HG02588 (cell line): ENCODE results near the gene LMAN1L.

Experiments
- ATAC-seq: cut with Tn5 transposase; IDR thresholded peaks from one replicate; pipeline ENCODE4 v1.9.1; 2021; ENCODE audit warnings: mild to moderate bottlenecking, moderate library complexity; ENCODE audit not compliant: unreplicated experiment

Gene LMAN1L

GRCh38 chr15:74854453-74855022, 41.9 kb downstream of the LMAN1L start:
- ATAC-seq = no peak

- ATAC-seq = no peak
These were observed 43.2 kb downstream of the LMAN1L start for GRCh38 chr15:74855857-74856256.

GRCh38 chr15:74856537-74856936, 43.9 kb downstream of the LMAN1L start:
- no peak for ATAC-seq

- peak; percentile 66 for ATAC-seq
These were observed 44.5 kb downstream of the LMAN1L start for GRCh38 chr15:74857082-74857655.

GRCh38 chr15:74857671-74858368, 45.2 kb downstream of the LMAN1L start:
- no peak for ATAC-seq

- ATAC-seq = no peak
These were observed 45.7 kb downstream of the LMAN1L start for GRCh38 chr15:74858369-74858740.

GRCh38 chr15:74863239-74864056, 50.8 kb downstream of the LMAN1L start:
- ATAC-seq = no peak

- ATAC-seq = no peak
These were observed 51.7 kb downstream of the LMAN1L start for GRCh38 chr15:74864296-74864695.

GRCh38 chr15:74865316-74865715, 52.7 kb downstream of the LMAN1L start:
- no peak for ATAC-seq

GRCh38 chr15:74866090-74866489, 53.5 kb downstream of the LMAN1L start:
- ATAC-seq = no peak

- no peak for ATAC-seq
These were observed 54.9 kb downstream of the LMAN1L start for GRCh38 chr15:74867466-74868038.

- no peak for ATAC-seq
These were observed 55.4 kb downstream of the LMAN1L start for GRCh38 chr15:74868059-74868458.

- no peak for ATAC-seq
These were observed 56.7 kb downstream of the LMAN1L start for GRCh38 chr15:74869372-74869725.

- ATAC-seq = peak; percentile 38
These were observed 57.2 kb downstream of the LMAN1L start for GRCh38 chr15:74869726-74870407.

- ATAC-seq = no peak
These were observed 58.0 kb downstream of the LMAN1L start for GRCh38 chr15:74870436-74871215.

GRCh38 chr15:74872702-74873035, 60.0 kb downstream of the LMAN1L start:
- ATAC-seq = no peak

GRCh38 chr15:74873036-74873755, 60.6 kb downstream of the LMAN1L start, which contains the start of gene SCAMP2:
Gene SCAMP2, minus strand, starts transcription at chr15:74873365. Its CDS starts 110 bp downstream, at chr15:74873255.
- ATAC-seq = peak; percentile 76

- ATAC-seq = no peak
These were observed 61.3 kb downstream of the LMAN1L start for GRCh38 chr15:74873756-74874424.
